GM18907 (cell line): ENCODE data around the gene S100A7.

Source experiments
- ATAC-seq: cut with Tn5 transposase; IDR thresholded peaks from one replicate; pipeline ENCODE4 v1.9.1; 2021; ENCODE audit warnings: mild to moderate bottlenecking, moderate library complexity; ENCODE audit not compliant: unreplicated experiment

The S100A7 gene

DNA sequence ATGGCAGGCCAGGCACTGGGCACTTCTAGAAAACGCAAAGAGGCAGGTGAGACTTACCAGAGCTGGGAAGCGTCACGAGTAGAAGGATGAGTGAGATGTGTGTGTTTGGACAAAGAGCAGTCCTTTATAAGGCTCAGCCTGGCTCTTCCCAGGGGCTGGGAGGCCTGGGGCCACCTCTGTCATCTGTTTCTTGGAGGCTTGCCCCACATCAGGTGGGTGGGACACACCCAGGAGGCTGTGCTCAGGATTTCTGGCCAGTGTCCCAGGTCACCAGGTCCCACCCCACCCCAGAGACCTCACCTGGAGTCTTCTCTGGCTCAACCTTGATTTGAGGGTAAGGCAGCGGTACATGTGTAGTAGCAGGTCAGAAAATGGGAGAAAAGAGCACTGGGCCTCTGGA, at the start of gene S100A7:
S100A7 (minus strand) TSS at position 101 of the 400 bp plus-strand sequence. CDS start 1,638 bp downstream, outside the sequence.
- no peak for ATAC-seq

DNA sequence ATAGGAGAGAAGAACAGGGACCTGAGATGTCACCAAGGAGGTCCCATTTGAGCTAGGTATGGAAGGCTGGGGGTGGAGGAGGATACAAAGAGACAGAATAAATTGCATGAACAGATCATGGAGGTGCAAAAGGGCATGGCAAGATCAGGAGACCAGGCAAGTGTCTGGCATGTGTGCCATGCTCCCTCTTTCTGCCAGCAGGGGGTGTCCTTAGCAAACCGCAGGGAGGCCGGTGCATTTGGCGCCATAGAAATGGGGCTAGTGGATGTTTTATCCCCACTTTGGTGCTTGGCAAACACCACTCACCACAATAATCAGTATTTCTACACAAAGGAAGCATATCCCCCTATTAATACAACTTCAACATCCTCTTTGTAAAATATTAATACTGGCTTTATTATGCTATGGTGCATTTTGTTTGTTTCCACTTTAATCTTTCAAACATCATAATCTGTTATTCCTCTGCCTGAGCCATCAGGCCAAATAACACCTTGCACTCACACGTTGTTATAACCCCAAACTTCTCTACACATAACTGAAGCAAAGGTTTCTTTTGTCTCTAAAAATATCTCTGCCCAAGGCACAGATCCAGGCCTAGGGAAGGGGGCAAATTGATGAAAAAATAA, 49.4 kb upstream of the S100A7 start:
- no peak for ATAC-seq

DNA sequence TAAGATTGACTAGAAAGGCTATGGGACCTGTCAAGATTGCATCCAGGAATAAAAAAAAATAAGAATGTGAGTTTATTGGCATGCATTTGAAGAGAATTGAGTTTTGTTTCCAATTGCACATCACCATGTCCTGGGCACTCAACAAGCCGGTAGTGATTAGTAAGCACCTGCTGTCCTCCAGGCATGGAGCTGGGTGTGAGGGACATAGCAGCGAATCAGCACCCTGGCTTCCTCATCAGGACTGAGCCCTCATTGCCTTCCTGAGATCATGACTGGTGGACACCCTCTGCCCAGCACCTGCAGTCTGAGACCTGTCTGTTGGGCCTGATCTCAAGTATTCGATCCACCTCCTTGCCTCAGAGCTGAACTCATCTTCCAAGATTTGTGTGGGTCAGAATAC, 48.6 kb upstream of the S100A7 start:
- no peak for ATAC-seq

DNA sequence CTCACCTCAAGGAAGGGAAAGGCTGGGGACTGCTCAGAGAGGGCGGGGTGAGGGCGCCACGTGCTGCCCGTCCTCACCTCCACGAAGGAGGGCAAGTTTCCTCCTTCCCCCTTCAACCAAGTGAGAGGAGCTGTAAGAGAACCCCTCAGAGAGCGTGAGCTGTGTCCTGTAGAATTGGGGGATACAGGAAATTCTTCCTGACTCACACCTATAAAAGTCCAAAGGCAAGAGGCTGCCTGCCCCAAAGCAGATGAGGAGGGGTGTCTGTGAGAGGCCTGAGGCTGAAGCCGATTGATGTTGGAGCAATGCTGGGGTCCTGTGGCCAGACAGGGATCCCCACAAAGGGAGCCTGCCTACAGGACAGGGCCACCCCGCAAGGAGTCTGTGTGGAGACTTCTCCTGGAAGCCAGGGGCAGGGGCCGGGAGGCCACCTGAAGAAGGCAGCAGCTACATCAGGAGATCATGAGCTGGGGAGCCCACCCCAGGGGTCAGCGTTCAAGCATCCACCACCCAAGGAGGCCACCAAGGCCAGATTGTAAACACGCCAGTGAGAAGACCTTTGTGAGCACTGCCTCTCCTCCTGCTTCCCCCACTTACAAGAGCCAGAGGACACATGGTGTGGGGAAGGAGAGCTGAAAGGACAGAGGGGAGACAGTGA, 47.6 kb upstream of the S100A7 start:
- no peak for ATAC-seq

DNA sequence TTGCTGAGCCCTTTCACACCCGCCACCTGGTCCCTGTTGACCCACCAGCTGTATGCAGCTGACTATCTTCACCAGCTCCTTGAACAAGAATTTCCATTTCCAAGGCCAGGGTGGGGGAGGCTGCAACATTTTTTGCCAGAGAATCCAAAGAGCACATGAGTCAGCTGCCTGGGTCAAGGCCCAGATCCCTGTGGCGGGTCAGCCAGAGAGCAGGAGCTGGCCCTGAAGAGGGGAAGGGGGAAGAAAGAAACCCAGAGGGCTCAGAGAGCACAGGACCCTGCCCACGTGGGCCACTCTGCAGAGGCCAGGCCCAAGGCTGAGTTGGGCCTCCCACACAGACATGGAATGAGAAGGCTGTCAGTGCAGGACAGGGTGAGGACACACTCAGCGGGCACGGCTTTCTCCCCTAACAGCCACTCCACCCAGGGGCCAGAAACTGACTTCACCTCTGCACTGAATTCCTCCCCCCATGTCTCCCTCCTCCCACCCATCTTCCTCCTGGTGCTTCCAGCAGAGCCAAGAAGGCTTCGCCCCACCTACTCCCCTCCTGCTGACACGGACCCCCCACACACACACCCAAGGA, 46.5 kb upstream of the S100A7 start:
- ATAC-seq = no peak

DNA sequence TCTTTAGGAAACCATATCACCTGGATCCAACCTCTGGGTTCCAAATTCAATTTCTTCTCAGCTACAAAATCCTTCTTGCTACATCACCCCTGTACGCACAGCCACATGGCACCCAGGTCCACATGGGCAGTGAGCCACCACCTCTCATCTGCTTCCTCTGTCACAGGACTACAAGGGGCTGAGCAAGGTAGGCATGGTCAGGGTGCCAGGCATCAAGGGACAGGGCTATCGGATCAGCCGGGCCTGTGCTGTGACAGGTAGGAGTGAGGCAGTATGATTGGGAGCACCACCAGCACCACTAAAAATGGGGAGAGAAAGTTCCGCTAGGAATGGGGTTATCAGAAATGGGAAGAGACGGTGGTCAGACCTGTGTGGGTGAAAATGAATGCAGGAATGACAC, 45.9 kb upstream of the S100A7 start:
- ATAC-seq = no peak

DNA sequence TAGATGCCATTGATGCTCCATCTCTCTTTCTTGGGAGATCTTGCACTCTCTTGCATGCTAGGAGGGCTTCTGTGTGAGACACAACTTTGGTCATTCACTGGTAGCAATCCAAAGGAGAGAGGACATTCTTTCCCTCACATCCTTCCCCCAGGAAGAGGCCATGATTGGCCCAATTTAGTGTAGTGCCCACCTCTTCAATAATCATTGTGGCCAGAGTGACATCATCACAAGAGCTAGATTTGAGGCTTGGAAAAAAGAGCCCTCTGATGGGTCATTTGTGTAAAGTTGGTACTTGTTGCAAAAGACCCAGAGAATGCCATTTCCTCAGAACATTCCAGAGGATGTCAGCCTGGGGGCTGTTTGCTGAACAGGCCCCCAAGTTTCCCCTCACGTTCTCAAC, 45.1 kb upstream of the S100A7 start:
- ATAC-seq = no peak

DNA sequence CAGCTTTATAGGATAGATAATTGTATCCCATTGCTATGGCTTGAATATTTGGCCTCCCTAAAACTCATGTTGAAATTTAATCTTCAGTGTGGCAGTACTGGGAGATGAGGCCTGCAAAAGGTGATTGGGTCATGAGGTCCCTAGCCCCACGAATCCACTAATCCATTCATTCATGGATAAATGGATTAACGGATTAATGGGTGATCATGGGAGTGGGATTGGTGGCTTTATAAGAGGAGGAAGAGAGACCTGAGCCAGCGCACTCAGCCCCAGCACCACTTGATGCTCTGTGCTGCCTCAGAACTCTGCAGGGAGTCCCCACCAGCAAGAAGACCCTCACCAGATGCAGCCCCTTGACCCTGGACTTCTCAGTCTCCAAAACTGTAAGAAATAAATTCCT, 43.3 kb upstream of the S100A7 start:
- ATAC-seq = no peak

DNA sequence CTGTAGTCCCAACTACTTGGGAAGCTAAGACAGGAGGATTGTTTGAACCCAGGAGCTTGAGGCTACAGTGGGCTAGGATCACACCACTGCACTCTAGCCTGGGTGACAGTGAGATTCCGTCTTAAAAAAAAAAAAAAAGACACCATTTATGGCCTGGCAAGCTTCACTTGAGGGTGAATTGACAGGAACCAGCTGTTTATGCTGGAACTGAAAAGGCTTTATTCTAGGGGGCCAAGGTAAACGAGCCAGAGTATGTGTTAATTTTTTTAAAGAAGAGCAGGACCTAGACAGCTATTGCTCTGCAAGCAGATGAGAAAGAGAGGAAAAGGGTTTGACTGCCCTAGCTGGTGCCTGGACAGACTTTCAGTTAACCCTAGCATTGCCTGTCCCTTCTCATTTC, 38.3 kb upstream of the S100A7 start:
- no peak for ATAC-seq

DNA sequence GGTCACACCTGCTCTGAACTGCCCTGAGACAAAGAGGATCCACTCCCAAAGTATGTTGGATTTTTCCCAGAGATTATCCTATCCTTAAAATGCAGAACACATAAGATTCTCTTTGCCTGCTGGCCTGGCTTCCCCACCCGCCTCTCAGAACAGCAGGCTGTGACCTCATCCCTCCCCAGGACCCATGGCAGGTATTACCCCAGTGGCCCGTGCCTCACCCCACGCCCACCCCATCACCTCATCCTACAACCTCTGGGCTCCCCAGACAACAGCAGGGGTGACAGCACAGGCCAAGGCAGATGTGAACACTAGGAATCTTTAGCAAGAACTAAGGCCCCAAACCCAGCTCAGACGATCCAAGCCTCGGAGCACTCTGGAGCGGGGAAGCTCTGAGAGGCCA, 35.1 kb upstream of the S100A7 start:
- no peak for ATAC-seq

DNA sequence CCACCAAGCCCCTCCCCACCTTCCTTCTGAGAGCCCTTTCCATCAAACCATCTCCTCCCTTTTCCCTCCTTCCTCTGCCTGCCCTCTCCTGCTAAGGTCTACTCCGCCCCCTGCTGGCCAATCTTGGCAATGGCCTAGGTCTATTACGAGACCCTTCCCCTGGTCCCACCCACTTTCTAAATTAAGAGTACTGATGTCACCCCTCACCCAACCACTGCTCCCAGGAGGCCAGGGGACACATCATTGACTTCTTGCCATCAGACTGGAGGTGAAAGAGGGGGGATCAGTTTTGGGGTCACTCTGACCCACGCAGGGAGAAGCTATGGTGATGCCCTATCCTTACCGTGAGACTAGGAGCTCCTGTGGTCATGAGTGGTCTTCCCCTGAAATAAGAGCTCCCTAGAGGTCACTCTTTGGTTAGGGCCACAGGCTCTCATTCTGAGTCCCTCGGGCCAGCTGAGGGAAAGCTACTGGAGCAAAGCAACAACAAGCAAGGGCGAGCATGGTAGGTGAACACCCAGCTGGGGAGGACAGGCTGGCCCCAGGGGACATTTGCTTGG, 34.6 kb upstream of the S100A7 start:
- ATAC-seq = peak; percentile 51

DNA sequence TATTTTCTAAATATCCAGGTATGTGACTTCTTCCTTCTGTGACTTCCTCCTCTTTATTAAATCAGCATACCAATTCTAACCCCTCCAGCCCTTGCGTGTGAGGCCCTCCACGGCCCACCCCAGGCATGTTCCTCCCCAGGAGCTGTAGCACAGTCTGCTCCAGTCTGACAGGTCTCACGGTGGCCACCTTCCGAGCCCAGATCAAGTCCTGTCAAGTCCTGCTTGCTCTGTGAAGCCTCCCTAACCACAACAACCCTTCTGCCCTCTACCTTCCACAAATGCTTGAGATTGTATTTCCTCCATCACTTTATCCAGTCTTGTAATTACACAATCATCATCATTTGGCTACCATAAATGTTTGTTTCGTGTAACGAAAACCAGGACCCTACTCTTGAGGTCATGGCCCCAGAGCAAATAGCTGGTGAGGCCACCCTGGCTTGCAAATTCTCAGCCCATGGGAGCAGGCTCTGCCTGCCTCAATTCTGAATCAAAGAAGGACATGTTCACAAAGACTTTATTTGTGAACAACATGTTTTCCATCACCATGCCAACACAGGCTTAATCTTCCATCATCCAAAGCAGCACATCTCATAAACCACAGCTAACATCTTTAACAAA, 33.0 kb upstream of the S100A7 start:
- ATAC-seq = no peak

DNA sequence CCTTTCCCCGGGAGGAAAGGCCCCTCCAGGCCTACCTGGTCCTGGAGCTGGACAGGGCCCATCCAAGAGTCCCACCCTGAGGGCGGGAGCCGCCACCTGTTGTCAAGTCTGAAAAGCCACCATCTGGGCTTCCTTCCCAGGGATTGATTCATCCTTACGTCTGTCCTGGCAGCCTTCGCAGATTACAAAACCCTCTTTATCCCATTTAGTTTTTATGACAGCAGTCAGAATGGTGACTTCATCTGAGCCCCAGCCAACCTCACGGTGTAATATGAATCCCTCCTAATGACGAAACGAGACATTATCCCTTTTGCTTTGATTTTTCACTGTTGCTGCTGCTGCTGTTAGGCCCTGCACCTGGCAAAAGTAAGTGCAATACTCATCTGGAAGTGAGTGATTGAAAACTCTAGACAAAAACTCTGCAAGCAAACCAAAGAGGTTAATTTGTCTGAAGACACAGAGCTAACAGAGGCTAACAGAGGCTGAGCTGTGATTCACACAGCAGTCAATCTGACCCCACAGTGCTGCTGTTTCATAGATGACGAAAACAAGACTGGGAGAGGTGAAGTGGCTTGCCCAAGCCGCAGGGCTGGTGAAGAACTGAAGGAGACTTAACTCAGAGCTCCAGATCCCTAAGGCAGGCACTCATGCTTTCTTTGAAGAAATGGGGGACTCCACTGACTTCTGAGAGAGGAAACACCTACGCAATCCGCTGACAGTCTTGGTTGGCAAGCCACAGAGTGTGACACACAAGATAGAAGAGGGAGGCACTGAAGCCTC, 30.0 kb upstream of the S100A7 start:
- no peak for ATAC-seq

DNA sequence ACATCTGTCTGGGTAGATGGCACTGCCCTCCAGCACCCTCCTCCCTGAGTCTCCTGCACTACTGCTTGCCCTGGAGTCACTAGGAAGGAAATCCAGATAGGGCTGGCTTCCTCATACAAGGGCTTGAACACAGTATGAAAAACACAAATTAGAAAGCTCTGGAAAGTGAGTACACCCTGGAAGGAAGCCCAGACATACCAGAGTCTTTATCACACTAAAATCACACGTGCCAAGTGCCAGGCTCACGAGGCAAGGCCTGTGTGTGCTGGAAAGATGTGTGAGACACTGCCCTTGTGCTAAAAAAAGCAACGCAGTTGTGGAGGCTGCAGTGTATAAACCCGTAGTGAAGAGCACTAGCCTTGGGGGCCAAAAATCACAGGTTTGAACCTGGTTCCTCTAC, 28.3 kb upstream of the S100A7 start:
- no peak for ATAC-seq

DNA sequence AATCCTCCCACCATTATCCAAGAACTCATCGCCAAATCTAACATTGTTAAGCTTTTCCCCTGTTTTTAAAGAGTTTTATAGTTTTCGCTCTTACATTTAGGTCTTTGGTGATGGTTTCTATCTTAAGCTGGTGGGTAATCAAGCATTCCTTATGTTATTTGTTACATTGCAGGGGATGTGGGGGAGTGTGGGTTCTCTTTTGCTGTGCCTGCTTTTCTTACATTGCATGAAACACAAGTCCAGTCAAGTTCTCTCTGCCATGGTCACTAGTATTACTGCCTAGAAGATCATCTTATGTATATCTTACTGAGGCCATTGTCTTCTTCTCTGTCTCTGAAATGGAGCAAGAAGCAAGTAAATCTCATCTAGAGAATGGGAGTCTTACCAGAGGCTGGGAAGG, 27.3 kb upstream of the S100A7 start:
- no peak for ATAC-seq

DNA sequence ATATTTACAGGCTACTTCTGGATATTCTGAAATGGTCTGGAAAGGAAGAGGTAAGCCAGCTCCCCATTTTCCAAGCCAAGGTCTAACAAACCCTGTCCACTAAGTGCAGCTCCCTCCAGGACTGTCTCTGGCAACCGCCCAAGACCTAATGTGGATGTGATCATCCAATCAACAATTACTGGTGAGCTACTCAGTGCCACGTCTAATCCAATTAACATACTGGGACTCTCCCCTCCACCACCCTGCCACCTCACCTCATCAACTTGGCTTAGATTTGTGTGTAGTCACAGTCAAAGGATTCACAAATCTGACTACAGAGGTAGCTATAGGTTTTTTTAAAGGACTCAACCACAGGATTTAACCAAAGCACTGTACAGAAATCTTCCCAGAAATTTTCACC, 25.4 kb upstream of the S100A7 start:
- no peak for ATAC-seq

DNA sequence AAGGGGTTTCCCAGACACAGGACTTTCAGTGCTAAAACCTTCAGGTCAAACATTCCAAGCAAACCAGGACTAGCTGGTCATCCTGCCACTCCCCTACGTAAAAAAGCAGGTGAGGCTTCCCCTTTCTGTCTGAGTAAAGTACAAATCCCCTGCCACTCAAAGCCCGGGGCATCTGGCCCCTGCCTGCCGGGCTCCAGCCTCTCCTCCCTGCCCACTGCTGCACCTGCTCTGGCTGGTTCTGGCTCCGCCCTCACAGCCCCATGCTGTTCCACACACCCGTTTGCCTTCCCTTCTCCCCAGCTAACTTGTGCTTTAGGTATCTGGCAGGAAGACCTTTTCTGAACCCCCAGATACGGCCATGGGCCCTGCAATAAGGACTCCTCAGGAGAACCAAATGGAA, 23.3 kb upstream of the S100A7 start:
- ATAC-seq = no peak

DNA sequence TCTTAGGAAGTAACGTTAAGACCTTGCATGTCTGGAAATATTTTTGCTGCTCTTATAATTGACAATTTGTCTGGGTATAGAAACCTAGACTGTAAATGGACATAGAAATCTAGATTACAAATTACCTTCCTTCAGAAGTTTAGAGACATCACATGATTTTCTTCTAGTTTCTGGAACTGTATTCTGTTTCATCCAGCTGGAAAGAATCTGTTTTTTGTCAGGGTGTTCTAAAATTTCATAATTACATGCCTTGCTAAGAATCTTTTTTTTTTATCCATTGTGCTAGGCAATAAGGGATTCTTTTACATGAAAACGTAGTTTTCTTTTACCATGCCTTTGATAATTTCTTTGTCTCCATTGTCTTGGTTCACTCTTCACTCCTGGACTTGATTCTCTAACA, 20.7 kb upstream of the S100A7 start:
- no peak for ATAC-seq

DNA sequence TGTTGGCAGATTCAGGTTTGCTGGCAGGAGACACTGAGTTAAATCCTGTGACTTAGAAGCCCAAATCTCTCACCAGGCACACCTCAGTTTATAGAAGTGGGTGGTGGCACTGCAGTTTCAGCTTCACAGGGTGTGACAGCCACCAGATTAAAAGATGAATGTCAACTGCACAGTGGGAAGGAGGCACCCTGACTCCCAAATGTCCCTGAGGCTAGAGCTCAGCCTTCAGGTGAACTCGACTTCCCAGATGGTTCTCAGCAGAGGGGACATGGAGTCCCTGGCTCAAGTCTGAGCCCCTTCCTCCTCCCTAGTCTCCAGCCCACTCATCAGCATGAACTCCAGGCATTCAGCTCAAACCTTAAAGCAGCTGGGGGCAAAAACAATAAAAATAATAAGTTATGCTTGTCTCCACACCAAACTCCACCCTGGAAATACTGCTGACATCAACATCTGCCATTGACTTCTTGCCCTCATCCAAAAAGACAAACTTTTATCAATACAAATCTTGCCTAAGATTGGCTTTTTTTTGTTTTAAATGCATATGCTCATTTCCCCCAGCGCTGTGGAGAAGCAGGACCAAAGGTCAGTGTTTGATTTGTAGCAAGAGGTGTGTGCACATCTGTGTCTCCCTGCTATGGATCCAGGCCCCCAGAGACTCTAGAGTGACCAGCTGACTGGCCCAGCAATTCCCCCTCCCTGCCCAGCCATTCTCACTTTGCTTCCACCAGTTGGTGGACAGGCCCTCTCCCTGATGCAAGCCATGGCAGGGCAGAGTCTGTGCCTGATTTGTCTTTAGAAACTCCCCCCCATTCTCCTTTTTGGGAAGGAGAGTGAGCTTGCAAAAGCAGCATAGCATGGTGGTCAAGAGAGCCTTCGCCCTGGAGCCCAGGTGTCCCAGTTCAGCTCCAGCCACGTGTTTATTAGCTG, 18.5 kb upstream of the S100A7 start:
- ATAC-seq = no peak
